ENCODE measurements around the gene NRN1L.

GRCh38 chr16:67935101-67935401, 50.4 kb downstream of the NRN1L start:
- TF ChIP-seq POLR2A (IDR thresholded peaks at IDR 0.05) (no peak), CTCF (IDR thresholded peaks at IDR 0.05) (no peak), POLR2AphosphoS5 (IDR thresholded peaks at IDR 0.05) (no peak)

Data from upper lobe of left lung (tissue), 4 donors.